GM12873 (cell line): ENCODE data around the gene ICE1.

ENCODE experiments used
- CTCF ChIP-seq: IDR thresholded peaks from 2 replicates; pipeline ENCODE4 v1.5.1; 2012; ENCODE audit warnings: low read depth, mild to moderate bottlenecking, moderate library complexity, low read length, control low read depth; ENCODE audit not compliant: insufficient read depth; ENCODE audit errors: missing control alignments

ICE1 gene

GRCh38 chr5:5480481-5481111, 58.1 kb downstream of the ICE1 start:
- TF ChIP-seq CTCF = no peak

GRCh38 chr5:5481206-5481605, 58.7 kb downstream of the ICE1 start:
- TF ChIP-seq CTCF = no peak

GRCh38 chr5:5481633-5482032, 59.2 kb downstream of the ICE1 start:
- no peak for TF ChIP-seq CTCF

GRCh38 chr5:5483350-5483749, 60.9 kb downstream of the ICE1 start:
- TF ChIP-seq CTCF = no peak

GRCh38 chr5:5483880-5484598, 61.6 kb downstream of the ICE1 start:
- TF ChIP-seq CTCF = no peak

- TF ChIP-seq CTCF = no peak
Observed at GRCh38 chr5:5486122-5486521, 63.6 kb downstream of the ICE1 start.

- no peak for TF ChIP-seq CTCF
Observed at GRCh38 chr5:5487585-5488360, 65.3 kb downstream of the ICE1 start.
